HEK293 (cell line): ENCODE data around the gene FIP1L1.

Source experiments
- REPIN1 ChIP-seq: fragments of 450-650 bp; formaldehyde crosslinking; IDR thresholded peaks from 2 replicates; pipeline ENCODE4 v1.5.1; 2017; ENCODE audit warnings: missing biosample characterization, missing genetic modification characterization, low read depth
- ZBTB11 ChIP-seq: fragments of 450-650 bp; formaldehyde crosslinking; conservative IDR thresholded peaks from 2 replicates; pipeline ENCODE4 v1.5.1; 2016; ENCODE audit warnings: low read depth, missing biosample characterization, missing genetic modification characterization
- ZNF114 ChIP-seq: fragments of 450-650 bp; formaldehyde crosslinking; IDR thresholded peaks from 2 replicates; pipeline ENCODE4 v1.5.0; 2017; ENCODE audit warnings: missing biosample characterization, missing genetic modification characterization
- ZNF18 ChIP-seq: fragments of 450-650 bp; formaldehyde crosslinking; IDR thresholded peaks from 2 replicates; pipeline ENCODE4 v1.5.1; 2016; ENCODE audit warnings: missing biosample characterization, missing genetic modification characterization
- ZNF423 ChIP-seq: fragments of 450-650 bp; formaldehyde crosslinking; IDR thresholded peaks from 2 replicates; pipeline ENCODE4 v1.5.1; 2016; ENCODE audit warnings: missing biosample characterization, missing genetic modification characterization
- ZNF501 ChIP-seq: fragments of 450-650 bp; formaldehyde crosslinking; IDR thresholded peaks from 2 replicates; pipeline ENCODE4 v1.5.1; 2016; ENCODE audit warnings: missing biosample characterization, missing genetic modification characterization
- ZNF555 ChIP-seq: fragments of 450-650 bp; formaldehyde crosslinking; conservative IDR thresholded peaks from 2 replicates; pipeline ENCODE4 v1.5.1; 2017; ENCODE audit warnings: missing biosample characterization, mild to moderate bottlenecking, missing genetic modification characterization, inconsistent platforms
- ZNF654 ChIP-seq: fragments of 450-650 bp; formaldehyde crosslinking; IDR thresholded peaks from 2 replicates; pipeline ENCODE4 v1.5.1; 2016; ENCODE audit warnings: low read depth, missing biosample characterization, missing genetic modification characterization
- ZNF791 ChIP-seq: fragments of 450-650 bp; formaldehyde crosslinking; IDR thresholded peaks from 2 replicates; pipeline ENCODE4 v1.5.1; 2016; ENCODE audit warnings: missing biosample characterization, missing genetic modification characterization
- TF ChIP-seq, protein P1 (sequence below): fragments of 450-650 bp; formaldehyde crosslinking; IDR thresholded peaks from 2 replicates; pipeline ENCODE4 v1.5.1; 2016; ENCODE audit warnings: missing biosample characterization, missing genetic modification characterization
- TF ChIP-seq, protein P2 (sequence below): fragments of 450-650 bp; formaldehyde crosslinking; IDR thresholded peaks from 2 replicates; pipeline ENCODE4 v1.5.1; 2016; ENCODE audit warnings: missing biosample characterization, missing genetic modification characterization, borderline replicate concordance

DNA sequence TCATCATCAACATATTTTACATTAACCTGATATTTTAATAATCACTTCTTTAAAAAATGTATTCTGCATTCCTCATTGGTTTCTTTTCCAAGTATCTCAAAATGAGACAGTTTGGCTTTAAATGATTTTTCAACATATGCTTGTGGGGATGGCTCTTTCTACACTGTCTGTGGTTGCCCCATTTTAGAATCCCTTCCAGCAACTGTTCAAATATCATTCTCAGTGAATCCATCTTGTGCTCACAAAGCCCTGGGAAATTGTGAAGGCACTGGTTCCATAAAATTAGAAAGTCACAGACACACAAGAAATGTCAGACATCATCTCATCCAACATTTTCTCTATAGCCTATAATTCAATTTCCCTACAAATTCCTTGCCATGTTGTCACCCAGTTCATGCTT lies 110.3 kb downstream of the FIP1L1 start:
- TF ChIP-seq, protein P1, sequence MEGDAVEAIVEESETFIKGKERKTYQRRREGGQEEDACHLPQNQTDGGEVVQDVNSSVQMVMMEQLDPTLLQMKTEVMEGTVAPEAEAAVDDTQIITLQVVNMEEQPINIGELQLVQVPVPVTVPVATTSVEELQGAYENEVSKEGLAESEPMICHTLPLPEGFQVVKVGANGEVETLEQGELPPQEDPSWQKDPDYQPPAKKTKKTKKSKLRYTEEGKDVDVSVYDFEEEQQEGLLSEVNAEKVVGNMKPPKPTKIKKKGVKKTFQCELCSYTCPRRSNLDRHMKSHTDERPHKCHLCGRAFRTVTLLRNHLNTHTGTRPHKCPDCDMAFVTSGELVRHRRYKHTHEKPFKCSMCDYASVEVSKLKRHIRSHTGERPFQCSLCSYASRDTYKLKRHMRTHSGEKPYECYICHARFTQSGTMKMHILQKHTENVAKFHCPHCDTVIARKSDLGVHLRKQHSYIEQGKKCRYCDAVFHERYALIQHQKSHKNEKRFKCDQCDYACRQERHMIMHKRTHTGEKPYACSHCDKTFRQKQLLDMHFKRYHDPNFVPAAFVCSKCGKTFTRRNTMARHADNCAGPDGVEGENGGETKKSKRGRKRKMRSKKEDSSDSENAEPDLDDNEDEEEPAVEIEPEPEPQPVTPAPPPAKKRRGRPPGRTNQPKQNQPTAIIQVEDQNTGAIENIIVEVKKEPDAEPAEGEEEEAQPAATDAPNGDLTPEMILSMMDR (tag by site-specific recombination), result no peak
- TF ChIP-seq ZNF555 (tag by site-specific recombination) (no peak), ZNF501 (tag by site-specific recombination) (no peak), ZNF654 (tag by site-specific recombination) (no peak), ZNF18 (tag by site-specific recombination) (no peak), ZNF423 (no peak), ZNF791 (tag by site-specific recombination) (no peak), REPIN1 (tag by site-specific recombination) (no peak), ZNF114 (tag by site-specific recombination) (no peak), ZBTB11 (tag by site-specific recombination) (no peak)
- TF ChIP-seq, protein P2, sequence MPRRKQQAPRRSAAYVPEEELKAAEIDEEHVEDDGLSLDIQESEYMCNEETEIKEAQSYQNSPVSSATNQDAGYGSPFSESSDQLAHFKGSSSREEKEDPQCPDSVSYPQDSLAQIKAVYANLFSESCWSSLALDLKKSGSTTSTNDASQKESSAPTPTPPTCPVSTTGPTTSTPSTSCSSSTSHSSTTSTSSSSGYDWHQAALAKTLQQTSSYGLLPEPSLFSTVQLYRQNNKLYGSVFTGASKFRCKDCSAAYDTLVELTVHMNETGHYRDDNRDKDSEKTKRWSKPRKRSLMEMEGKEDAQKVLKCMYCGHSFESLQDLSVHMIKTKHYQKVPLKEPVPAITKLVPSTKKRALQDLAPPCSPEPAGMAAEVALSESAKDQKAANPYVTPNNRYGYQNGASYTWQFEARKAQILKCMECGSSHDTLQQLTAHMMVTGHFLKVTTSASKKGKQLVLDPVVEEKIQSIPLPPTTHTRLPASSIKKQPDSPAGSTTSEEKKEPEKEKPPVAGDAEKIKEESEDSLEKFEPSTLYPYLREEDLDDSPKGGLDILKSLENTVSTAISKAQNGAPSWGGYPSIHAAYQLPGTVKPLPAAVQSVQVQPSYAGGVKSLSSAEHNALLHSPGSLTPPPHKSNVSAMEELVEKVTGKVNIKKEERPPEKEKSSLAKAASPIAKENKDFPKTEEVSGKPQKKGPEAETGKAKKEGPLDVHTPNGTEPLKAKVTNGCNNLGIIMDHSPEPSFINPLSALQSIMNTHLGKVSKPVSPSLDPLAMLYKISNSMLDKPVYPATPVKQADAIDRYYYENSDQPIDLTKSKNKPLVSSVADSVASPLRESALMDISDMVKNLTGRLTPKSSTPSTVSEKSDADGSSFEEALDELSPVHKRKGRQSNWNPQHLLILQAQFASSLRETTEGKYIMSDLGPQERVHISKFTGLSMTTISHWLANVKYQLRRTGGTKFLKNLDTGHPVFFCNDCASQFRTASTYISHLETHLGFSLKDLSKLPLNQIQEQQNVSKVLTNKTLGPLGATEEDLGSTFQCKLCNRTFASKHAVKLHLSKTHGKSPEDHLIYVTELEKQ (tag by site-specific recombination), result no peak
